Adrenal gland (tissue), 5 donors: ENCODE measurements around the gene RC3H1.
"Not testable (repeated sequence)": the region's sequence is repeated elsewhere in the genome, so short reads cannot be mapped to it uniquely, and the experiment has no call there.

Experiments used
- CTCF ChIP-seq, 6 experiments: fragments of 450-650 bp in 4 of 6; fragments of 200-600 bp in 2 of 6; sonication (generic) in 1 of 6; IDR thresholded peaks; 1 replicate in 5 of 6; 2 replicates in 1 of 6; pipeline versions ENCODE4 v1.5.1 to v1.8.0; 2016 to 2021; ENCODE audit warnings: antibody characterized with exemption in 6 of 6, mild to moderate bottlenecking in 2 of 6, moderate library complexity in 1 of 6
- POLR2A ChIP-seq, 2 donors: fragments of 450-650 bp; IDR thresholded peaks; one replicate each; pipeline ENCODE4 v1.6.1; 2017; ENCODE audit warnings: antibody characterized with exemption in 2 of 2, mild to moderate bottlenecking in 2 of 2, moderate library complexity in 1 of 2
- donor health status: DM: no; HTN: no; CAD: no.

GRCh38 chr1:173930541-173930940 is 91.6 kb downstream of the RC3H1 start:
- TF ChIP-seq CTCF, POLR2A (IDR thresholded peaks at IDR 0.05): not testable (repeated sequence)
